GM21723 (cell line): ENCODE measurements around the gene CNPY4.

ENCODE experiments used
- ATAC-seq: cut with Tn5 transposase; IDR thresholded peaks from one replicate; pipeline ENCODE4 v1.9.1; 2021; ENCODE audit warnings: mild to moderate bottlenecking, moderate library complexity; ENCODE audit not compliant: unreplicated experiment

CNPY4 gene

GRCh38 chr7:100166317-100166940, 47.0 kb downstream of the CNPY4 start:
- ATAC-seq = no peak

DNA sequence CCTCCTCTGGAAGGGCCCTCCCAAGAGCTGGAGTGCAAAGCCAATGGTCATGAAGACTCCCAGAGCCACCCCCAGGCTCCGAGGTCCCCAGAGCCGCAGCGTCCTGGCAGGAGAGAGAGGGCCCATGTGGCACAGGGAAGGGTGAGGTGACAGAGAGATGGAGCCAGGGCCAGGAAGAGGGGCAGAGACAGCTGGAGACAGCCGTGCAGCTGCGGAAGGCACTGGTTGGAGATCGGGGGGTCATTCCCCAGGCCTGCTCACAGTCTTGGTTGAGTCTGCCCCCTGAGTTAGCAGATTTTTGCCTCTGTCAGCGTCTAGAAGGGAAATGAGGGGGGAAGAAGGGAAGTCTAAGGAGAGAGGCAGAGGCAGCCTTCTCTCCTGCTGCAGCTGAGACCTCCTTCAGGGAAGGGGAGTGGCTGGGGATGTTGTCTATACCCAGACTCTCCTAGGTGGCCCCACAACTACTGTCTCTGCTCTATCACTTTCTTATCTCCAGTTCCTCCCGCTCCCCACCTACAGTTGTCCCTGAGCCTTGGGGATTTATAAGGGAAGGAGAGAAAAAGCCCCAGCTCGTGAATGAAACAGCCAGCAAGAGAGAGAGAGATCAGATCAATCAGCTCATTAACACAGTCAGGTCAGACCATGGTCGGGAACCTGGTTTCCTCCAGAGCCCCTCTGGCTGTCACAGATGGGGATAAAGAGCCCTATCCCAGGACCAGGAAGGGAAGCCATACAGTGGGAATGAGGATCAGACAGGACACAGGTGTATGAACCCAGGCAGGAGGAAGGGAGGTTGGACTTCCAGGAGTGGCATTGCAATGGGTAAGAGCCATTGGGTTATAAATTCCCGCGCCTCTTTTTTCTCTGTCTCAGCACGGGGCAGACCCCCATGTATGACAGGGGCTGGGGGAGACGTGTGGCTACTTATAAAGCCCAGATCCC, 47.8 kb downstream of the CNPY4 start:
- no peak for ATAC-seq

- no peak for ATAC-seq
Observed at GRCh38 chr7:100167912-100168323, 48.5 kb downstream of the CNPY4 start.

DNA sequence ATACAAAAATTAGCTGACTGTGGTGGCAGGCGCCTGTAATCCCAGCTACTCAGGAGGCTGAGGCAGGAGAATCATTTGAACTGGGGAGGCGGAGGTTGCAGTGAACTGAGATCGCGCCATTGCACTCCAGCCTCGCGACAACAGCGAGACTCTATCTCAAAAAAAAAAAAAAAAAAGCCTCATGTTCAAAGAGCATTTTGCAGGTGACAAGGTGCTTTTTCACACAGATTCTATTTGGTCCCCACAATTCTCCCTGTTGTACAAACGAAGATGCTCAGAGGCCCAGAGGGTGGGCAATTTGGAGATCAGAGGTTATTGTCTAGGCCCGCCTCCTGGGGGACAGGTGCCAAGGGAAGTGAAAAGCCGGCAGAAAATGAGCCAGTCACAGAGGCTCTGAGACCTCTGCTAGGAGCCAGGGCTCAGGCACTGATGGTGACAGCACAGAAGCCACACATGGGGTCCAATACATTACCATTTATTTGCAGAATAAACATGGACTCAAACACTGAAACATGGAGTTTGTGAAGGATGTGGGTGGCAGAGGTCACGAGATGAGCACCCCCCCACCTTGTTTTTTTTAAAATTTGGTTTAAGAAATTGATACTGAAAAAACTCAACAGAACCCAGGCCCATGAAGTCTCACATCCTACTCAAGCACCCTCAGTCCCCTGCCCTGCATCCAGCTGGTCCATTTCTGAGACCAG, 49.9 kb downstream of the CNPY4 start:
- ATAC-seq = no peak

DNA sequence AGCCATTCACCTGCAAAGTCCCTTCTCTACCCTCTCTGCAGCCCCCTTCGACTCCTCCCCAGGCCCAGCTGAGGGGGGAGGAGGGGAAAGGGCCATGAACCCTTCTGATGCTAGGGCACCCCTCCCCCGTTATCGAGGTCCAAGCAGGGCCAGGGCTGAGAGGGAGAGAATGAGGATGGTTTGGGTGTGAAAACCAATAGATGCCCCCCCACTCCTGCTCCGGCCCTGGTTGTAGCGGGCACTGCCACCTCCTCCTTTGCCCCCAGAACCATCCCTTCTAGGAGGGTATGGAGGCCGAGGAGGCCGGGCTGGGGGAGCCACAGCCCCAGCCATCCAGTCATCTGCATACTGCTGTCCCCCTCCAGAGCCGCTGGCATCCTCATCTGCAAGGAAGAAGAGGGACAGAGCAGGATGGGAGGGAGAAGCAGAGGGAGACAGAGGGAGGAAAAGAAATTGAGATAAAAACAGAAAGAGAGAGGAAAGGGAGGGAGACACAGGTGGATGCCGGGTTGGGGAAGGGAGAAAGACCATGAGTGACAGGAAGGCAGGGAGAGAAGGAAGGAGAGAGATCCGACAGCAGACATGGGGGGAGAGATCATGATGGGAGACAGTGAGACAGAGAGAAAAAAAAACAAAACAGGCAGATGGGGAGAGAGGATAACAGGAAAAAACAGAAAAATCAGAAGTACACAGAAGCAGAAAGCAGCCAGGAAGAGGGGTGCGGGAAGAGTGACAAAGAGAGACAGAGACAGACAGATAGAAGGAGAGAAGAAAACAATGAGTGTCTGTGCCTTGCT, 50.9 kb downstream of the CNPY4 start:
- no peak for ATAC-seq

DNA sequence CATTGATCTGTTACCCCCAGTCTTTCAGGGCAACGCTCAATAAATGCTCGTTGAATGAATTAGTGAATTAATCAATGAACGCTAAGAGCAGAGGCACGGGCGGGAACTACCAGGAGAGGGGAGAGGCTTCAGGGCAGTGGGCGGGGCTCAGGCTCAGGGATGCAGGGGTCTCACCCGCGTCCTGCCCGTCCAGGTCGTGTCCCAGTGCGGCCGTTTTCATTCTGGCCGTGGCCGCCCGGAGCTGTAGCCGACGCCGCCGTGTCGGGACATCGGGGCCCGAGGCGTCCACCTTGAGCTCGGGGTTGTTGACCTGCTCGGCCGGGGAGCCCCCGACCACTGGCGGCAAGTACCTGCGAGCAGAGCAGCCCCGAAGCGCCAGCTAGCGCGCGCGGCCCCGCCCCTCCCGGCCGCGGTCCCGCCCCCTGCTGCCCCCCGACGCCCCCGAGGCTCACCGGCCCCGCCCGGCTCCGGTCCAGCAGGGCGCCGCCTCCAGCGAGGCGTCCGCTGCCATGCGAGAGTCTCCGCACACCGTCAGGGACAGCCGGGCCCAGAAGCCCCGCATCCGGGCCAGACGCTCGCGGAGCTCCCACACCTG, 51.8 kb downstream of the CNPY4 start:
- ATAC-seq = no peak

DNA sequence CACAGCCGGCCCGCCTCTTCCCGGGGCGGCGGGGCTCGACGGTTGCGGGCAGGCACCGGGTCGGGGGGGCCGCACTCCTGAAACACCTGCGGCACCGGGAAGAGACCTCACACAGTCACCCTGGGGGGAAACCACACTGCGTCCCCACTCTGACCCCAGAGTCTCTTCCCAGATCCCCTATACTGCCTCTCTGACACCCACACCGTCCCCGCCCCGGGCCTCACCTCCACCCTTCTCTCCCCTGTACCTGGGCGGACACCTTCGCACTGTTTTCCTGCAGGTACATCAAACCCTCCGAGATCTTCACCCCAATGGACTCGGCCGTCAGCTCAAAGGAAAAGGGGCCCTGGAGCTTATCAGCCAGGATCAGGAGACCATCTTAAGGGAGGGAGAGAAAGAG, 52.4 kb downstream of the CNPY4 start:
- ATAC-seq = no peak

DNA sequence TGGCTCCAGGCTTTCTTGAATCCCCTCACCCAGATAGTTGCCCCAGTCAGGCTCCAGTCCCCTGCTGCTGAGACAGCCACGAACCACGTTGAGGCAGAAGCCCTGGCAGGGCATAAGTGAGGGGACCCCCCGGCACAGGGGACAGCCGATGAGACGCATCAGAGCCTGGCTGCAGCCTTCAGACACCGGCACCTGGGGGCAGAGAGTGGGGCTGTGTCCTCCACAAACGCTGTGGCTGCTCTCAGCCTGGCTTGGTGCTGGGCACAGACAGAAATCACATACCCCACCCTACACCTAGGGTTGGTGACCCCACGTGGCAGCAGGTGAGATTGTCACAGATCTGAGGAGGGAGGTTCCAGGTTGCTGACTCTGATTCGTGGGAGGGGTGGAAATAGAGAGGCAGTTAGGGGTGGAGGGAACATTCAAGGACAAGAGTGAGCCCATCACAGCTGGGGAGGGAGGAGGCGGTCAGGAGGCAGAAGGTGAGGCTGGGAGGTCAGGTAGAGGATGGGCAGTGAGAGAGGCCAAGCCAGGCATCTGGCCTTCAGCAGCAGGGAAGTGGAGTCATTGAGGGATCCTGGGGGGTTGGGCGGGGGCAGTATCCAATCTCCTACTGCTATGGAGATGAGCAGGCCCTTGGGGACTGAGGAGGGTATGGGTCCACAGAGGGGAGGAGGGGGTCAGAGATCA, 54.5 kb downstream of the CNPY4 start:
- ATAC-seq = no peak

GRCh38 chr7:100174582-100174981, 55.1 kb downstream of the CNPY4 start:
- no peak for ATAC-seq
